ENCODE data around the gene NGLY1. TPM values are rescaled to one million over a fixed set of nuclear protein-coding genes. Genes with fewer than 3 reads are reported as not detected.

Gene NGLY1
- total and polyA plus RNA-seq, 9 of the 15 experiments (the other 6 are each of a cell fraction or from before 2014, with no cell fraction given): 52.2 to 124 (median 87.6) TPM

DNA sequence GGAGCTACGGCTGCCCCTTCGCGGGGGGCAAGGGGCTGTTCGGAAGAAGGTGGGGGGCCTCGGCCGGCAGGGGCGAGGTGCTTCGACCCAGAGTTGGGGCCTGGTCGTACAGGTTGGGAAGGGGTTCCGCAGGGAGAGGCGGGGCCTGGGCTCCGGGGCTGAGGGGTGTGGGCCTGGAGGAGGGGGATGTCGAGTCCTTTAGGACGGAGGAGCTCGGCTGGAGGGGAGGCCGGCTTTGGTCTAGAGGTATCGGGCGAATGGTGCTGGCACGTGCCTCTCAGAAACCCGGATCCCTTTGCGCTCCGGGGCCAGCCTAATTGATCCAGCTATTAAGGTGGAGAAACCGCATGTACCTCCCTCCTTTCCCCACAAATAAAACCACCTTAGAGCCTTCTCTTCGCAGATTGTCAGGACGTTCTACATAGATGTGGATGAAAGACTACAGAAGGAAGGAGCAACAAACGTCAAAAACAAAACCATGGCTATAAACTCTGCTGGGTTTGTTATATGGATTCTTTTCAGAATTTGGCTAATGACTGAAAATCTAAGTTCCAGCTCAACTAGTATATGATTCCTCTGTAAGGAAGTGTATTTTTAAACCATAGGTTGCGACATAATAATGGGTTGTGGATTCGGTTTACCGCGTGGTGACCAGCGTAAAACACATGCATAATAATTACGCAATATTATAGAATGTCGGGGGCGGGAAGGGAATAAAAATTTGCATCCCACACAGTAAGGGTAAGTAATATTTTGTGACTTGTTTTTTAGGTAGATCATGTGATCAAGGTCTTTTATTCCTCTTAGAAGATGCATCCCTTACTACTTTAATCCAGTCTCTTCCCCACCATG, 644 bp upstream of the NGLY1 start (continued):
- TF ChIP-seq SMARCE1 (IDR thresholded peaks at IDR 0.05) (peak; percentile 43; the same call in 1 of the 2 replicates), TEAD1 (CRISPR knock-in tag; IDR thresholded peaks at IDR 0.05) (no peak; a peak in 1 of 4 replicates), ZBTB1 (CRISPR knock-in tag; IDR thresholded peaks at IDR 0.05; ENCODE audit: borderline replicate concordance, low read depth) (peak; percentile 44; the same call in 1 of the 2 replicates), ZNF121 (CRISPR knock-in tag; conservative IDR thresholded peaks at IDR 0.05) (no peak), E2F6 (IDR thresholded peaks at IDR 0.05; ENCODE audit: borderline replicate concordance in 1 of 2, extremely low read depth in 1 of 2, insufficient read depth in 1 of 2, insufficient read length in 1 of 2, low read depth in 1 of 2, low read length in 1 of 2, poor library complexity in 1 of 2, severe bottlenecking in 1 of 2) (peak; percentile 59 to 87), RHOXF2B (CRISPR knock-in tag; conservative IDR thresholded peaks at IDR 0.05) (no peak), FOXA1 (IDR thresholded peaks at IDR 0.05; ENCODE audit: borderline replicate concordance) (no peak), ZFX (CRISPR knock-in tag; IDR thresholded peaks at IDR 0.05) (peak; percentile 68; the same call in 1 of the 2 replicates), POLR3G (IDR thresholded peaks at IDR 0.05; ENCODE audit: extremely low read depth, insufficient read length, insufficient replicate concordance) (no peak), TCF7L2 (IDR thresholded peaks at IDR 0.05; ENCODE audit: low read depth, low read length) (no peak), CEBPG (CRISPR knock-in tag; IDR thresholded peaks at IDR 0.05) (peak; percentile 94), CEBPG (tag; conservative IDR thresholded peaks at IDR 0.05 in 1 of 2, IDR thresholded peaks at IDR 0.05 in 1 of 2) (peak; percentile 96 to 100), ZFP36 (IDR thresholded peaks at IDR 0.05; ENCODE audit: low read depth, low read length, partially characterized antibody) (no peak), CAMTA2 (CRISPR knock-in tag; conservative IDR thresholded peaks at IDR 0.05) (no peak), HMG20B (CRISPR knock-in tag; IDR thresholded peaks at IDR 0.05) (no peak), FOXP1 (CRISPR knock-in tag; IDR thresholded peaks at IDR 0.05) (peak; percentile 84; the same call in 1 of the 2 replicates), HLTF (IDR thresholded peaks at IDR 0.05) (0 out of 2 replicates have a peak, but pooled peaks have one; percentile 39), ASH1L (IDR thresholded peaks at IDR 0.05; ENCODE audit: borderline replicate concordance, low read depth, partially characterized antibody) (peak; percentile 41), HDAC3 (IDR thresholded peaks at IDR 0.05; ENCODE audit: borderline replicate concordance, partially characterized antibody) (peak; percentile 13), ZNF644 (tag; IDR thresholded peaks at IDR 0.05; ENCODE audit: low read depth) (no peak), GABPB1 (CRISPR knock-in tag; IDR thresholded peaks at IDR 0.05) (peak; percentile 61), RNF219 (CRISPR knock-in tag; IDR thresholded peaks at IDR 0.05) (no peak)
- TF ChIP-seq, protein P1, sequence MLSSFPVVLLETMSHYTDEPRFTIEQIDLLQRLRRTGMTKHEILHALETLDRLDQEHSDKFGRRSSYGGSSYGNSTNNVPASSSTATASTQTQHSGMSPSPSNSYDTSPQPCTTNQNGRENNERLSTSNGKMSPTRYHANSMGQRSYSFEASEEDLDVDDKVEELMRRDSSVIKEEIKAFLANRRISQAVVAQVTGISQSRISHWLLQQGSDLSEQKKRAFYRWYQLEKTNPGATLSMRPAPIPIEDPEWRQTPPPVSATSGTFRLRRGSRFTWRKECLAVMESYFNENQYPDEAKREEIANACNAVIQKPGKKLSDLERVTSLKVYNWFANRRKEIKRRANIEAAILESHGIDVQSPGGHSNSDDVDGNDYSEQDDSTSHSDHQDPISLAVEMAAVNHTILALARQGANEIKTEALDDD (IDR thresholded peaks at IDR 0.05): peak; percentile 73; the same call in 1 of the 2 replicates
